T follicular helper cell (primary cell): ENCODE results near the gene G2E3.
A peak's percentile ranks its signal among the peaks of the same experiment; 100 is the strongest.
"Not testable (repeated sequence)": the region's sequence is repeated elsewhere in the genome, so short reads cannot be mapped to it uniquely, and the experiment has no call there.

Source experiments
- DNase-seq: peaks from one replicate; pipeline ENCODE4 v3.0.0-alpha.2; 2020; ENCODE audit warnings: low read depth

Gene G2E3

DNA sequence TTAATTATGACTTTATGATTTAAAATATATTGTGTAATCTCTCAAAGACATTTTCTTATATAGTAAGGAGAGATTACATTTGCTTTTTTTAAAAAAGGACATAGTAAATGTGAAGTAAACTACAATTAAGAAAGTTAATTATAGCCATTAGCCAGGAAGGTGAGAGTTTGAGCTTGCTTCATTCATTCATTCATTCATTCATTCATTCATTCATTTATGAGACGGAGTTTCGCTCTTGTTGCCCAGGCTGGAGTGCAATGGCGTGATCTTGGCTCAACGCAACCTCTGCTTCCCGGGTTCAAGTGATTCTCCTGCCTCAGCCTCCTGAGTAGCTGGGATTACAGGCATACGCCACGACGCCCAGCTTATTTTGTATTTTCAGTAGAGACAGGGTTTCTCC is 45.7 kb downstream of the G2E3 start:
- DNase-seq = not testable (repeated sequence)

- DNase-seq = no peak
Observed at GRCh38 chr14:30607156-30607780, 48.3 kb downstream of the G2E3 start.

- DNase-seq = no peak
Observed at GRCh38 chr14:30608533-30609006, 49.6 kb downstream of the G2E3 start.

DNA sequence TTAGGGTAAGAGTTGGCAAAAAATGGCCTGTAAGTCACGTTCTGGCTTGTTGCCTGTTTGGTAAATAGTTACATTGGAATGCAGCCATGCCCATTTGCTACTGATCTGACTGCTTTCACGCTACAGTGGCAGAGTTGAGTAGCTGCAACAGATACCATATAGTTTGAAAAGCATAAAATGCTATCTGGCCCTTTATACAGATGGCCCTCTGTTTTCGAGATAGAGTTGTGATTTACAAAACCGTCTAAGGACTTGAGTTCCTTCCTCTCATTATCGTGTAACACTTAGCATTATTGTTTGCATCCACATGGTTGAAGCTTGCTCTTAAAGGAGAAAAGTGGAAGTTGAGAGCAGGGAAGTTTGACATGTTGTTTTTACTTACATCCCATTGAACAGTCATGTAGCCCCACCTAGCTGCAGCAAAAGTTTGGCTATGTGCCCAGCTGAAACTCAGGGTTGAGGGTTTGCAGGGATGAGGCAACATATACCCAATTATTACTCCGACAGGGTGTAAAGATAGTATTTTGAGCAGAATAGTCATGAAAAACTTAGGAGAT is 51.9 kb downstream of the G2E3 start:
- no peak for DNase-seq

- no peak for DNase-seq
Observed at GRCh38 chr14:30614155-30614554, 55.2 kb downstream of the G2E3 start.

DNA sequence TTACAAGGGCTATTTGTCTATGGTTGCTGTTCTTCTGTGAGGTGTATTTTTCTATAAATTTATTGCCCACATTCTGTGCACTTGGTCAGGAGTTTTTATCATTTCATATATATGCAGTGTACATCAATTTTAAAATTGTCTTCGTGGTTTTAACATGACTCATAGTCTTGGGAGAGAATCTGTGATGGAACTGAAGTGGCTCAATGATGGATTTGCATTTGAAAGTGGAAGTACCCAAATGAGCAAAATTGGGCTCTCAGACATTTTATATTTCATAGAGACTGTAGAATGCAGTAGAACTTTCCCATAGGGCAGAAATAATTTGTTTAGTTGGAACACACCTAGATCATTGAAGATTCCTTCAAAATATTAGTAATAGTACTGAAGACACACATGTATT is 61.2 kb downstream of the G2E3 start:
- no peak for DNase-seq

DNA sequence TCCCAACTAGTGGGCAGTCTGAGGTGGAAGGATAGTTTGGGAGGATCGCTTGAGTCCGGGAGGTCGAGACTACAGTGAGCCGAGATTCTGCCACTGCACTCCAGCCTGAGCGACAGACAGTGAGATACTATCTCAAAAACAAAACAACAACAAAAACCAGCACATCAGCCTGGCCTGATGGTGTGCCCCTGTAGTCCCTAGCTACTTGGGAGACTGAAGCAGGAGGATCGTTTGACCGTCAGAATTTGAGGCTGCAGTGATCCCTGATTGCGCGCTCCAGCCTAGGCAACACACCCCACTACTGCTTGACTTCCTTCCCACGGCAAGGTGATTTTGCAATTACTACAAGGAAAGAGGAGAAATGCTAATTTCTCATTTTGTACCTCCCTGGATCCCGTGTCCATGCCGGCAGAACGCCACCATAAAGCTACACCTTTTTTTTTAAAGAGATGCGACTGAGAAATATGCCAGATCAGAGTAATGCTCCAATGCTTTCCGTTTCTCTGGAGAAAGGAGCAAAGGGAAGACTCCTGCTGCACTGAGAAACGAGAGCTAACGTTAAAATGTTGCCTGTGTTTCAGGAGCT is 62.5 kb downstream of the G2E3 start:
- no peak for DNase-seq

DNA sequence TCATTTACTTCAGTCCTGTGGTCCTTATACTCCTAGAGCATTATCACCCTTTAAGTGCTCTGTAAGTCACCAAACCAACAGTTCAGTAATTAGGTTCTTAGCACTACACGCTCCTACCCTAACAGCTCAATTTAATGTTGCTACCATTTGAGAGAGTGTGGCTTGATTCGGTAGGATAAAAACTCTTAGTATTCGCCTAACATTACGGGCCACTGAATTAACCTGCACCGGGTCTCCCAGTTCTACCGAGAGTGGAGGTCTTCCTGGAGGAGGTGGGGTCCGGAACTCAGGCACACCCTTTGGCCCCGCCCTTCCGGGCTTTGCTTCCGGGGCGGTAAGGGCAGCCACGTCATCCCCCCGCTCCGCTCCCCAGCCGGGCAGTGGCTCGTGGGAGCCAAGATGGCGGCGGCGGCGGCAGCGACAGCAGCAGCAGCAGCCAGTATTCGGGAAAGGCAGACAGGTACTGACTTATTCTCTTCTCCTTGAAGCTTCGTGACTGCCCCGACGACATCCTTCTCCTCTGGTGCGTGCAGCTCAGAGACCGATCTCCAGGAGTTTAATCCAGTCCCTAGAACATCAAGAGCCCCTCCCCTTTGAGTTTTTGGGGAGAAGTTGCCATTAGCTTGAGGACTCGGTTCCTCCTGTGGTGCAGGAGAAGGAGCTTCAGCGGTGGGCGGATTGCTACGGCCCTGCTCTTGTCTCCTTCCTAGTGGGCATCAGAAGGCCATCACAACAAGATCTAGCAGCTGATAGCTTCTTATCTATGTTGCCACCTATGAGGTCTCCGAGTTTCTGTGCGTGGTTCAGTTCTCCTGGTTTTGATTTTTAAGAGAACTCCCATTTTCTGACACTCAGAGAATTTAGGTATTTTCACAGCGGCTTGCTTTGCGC is 63.2 kb downstream of the G2E3 start, which contains the start of gene SCFD1:
Gene SCFD1, plus strand, starts transcription at position 380 of the 891 bp plus-strand sequence. Its CDS starts 20 bp downstream, at position 400.
- DNase-seq = peak; percentile 86

- no peak for DNase-seq
Observed at GRCh38 chr14:30623412-30624131, 64.6 kb downstream of the G2E3 start.

DNA sequence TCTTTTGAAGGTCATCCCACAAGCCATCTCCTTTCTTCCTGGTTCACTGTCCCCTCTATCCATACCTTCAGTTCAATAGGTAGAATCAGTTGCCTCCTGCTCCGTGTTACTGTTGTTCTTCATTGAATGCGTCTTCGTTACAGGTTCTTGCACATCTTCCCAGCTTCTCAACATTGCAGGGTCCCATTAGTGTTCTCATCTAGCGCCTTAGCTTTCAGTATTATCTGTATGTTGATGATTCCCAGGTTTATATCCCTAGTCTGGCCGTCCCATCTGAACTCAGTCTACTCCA is 65.1 kb downstream of the G2E3 start:
- DNase-seq = no peak

- no peak for DNase-seq
Observed at GRCh38 chr14:30625533-30625932, 66.6 kb downstream of the G2E3 start.

- not testable (repeated sequence) for DNase-seq
Observed at GRCh38 chr14:30629432-30629831, 70.5 kb downstream of the G2E3 start.

DNA sequence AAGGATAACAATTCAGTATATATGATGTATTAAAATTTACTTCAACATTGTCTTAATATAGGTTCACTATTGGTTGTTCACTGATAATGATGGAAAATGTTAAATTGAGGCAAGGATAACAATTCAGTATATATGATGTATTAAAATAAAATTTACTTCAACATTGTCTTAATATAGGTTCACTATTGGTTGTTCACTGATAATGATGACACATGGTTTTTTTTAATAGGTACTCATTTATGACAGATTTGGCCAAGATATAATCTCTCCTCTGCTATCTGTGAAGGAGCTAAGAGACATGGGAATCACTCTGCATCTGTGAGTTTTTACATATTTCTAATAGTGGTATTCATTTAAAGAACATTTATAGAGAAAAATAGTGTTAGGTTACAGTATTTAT is 71.3 kb downstream of the G2E3 start:
- no peak for DNase-seq

DNA sequence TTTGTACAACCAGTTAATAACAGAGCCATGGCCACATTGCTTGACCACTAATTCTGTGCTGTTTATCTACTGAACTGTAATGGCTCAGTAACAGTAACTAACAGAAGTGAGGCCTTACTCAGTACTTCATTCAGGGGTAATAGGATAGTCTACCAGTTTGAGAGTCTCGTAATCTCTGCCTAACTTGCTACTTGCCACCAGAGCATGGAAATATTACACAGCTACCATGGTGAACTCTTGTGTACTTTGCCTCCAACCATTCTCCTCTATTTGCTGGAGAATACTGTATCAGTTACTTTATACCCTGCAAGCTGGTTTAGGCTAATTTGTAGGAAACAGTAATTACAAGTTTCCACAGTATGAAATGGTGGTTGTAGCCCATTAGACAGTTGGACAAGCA is 73.8 kb downstream of the G2E3 start:
- DNase-seq = no peak

DNA sequence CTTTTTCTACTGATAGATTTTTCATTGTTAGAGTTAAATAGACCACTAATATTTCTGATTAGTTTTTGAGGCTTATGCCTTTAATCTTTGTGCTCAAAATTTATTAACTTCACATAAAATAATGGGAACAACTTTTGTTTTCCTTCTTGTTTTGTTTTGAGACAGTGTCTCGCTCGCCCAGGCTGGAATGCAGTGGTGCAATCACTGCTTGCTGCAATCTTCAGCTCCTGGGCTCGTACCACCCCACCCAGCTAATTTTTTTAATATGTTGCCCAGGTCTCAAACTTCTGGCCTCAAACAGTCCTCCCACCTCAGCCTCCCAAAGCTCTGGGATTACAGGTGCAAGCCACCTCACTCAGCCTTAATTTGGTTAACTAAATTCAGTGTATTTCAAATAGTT is 80.0 kb downstream of the G2E3 start:
- DNase-seq = no peak

GRCh38 chr14:30641207-30641606 is 82.2 kb downstream of the G2E3 start:
- no peak for DNase-seq

DNA sequence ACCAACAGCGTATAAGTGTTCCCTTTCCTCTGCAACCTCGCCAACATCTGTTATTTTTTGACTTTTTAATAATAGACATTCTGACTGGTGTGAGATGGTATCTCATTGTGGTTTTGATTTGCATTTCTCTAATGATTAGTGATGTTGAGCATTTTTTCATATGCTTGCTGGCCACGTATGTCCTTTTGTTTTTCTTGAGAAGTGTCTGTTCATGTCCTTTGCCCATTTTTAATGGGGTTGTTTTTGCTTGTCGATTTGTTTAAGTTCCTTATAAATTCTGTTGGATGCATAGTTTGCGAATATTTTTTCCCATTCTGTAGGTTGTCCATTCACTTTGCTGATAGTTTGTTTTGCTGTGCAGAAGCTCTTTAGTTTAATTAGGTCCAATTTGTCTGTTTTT is 85.5 kb downstream of the G2E3 start:
- not testable (repeated sequence) for DNase-seq

DNA sequence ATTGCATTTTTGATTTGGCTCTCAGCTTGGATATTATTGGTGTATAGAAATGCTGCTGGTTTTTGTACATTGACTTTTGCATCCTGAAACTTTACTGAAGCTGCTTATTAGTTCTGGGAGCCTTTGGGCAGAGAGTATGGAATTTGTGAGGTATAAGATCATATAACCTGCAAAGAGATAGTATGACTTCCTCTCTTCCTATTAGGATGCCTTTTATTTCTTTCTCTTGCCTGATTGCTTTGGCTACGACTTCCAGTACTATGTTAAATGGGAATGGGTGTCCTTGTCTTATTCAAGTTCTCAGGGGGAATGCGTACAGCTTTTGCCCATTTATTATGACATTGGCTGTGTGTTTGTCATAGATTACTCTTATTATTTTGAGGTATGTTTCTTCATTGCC is 86.6 kb downstream of the G2E3 start:
- no peak for DNase-seq

- no peak for DNase-seq
Observed at GRCh38 chr14:30648471-30648870, 89.5 kb downstream of the G2E3 start.

DNA sequence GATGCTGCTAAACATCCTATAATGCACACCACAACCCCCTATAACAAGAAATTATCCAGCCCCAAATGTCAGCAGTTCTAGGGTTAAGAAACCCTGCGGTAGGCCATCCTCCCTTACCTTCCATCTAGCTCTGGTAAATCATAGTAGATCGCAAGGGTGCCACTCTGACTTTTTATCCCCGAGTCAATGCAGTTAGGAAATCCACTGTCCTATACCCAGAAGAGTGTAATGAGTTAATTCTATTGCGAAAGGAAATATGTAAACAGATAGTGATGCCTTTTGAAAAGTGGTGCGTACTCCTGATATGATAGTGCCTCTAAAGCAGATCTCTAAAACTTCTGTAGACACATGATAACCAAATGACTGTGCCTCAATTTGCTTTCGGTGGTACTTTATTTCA is 93.0 kb downstream of the G2E3 start:
- DNase-seq = no peak

GRCh38 chr14:30655124-30655523 is 96.2 kb downstream of the G2E3 start:
- no peak for DNase-seq

DNA sequence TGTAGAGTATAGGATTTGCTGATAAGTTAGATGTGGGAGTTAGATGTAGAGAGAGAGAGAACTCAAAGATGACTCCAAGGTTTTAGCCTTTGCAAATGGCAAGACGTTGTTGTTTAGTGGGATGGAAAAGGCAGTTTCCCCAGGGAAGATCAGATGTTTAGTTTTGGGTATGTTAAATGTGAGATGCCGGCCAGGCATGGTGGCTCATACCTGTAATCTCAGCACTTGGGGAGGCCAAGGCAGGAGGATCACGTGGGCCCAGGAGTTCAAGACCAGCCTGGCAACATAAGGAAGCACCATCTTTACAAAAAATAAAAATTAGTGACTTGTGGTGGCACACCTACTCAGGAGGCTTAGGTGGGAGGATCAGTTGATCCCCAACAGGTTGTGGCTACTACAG is 96.7 kb downstream of the G2E3 start:
- DNase-seq = no peak
